Midbrain (tissue), 1 donor: ENCODE data around the gene CHRNA9.

Experiments used
- DNase-seq: peaks from one replicate; lab custom pipeline; 2025; lab: John Stamatoyannopoulos, UW

CHRNA9 gene

GRCh38 chr4:40309250-40309774 lies 25.8 kb upstream of the CHRNA9 start:
- no peak for DNase-seq

GRCh38 chr4:40310225-40310624 lies 24.9 kb upstream of the CHRNA9 start:
- no peak for DNase-seq

- no peak for DNase-seq
Observed at GRCh38 chr4:40311811-40312346, 23.3 kb upstream of the CHRNA9 start.

- DNase-seq: no peak
Observed at GRCh38 chr4:40314951-40315350, 20.2 kb upstream of the CHRNA9 start.

GRCh38 chr4:40316333-40316781 lies 18.8 kb upstream of the CHRNA9 start:
- no peak for DNase-seq

GRCh38 chr4:40316782-40317635 lies 18.1 kb upstream of the CHRNA9 start:
- no peak for DNase-seq

- DNase-seq: no peak
Observed at GRCh38 chr4:40317916-40318658, 17.0 kb upstream of the CHRNA9 start.

- DNase-seq: no peak
Observed at GRCh38 chr4:40321574-40322275, 13.4 kb upstream of the CHRNA9 start.

GRCh38 chr4:40322811-40323210 lies 12.3 kb upstream of the CHRNA9 start:
- DNase-seq: no peak

GRCh38 chr4:40323866-40324265 lies 11.3 kb upstream of the CHRNA9 start:
- DNase-seq: no peak

GRCh38 chr4:40325406-40326019 lies 9.6 kb upstream of the CHRNA9 start:
- DNase-seq: peak; percentile 40

GRCh38 chr4:40327340-40327739 lies 7.8 kb upstream of the CHRNA9 start:
- DNase-seq: peak; percentile 34

- DNase-seq: no peak
Observed at GRCh38 chr4:40328383-40328782, 6.8 kb upstream of the CHRNA9 start.

- DNase-seq: no peak
Observed at GRCh38 chr4:40329805-40330204, 5.3 kb upstream of the CHRNA9 start.

- no peak for DNase-seq
Observed at GRCh38 chr4:40330536-40330935, 4.6 kb upstream of the CHRNA9 start.

- DNase-seq: no peak
Observed at GRCh38 chr4:40331101-40331745, 3.9 kb upstream of the CHRNA9 start.

GRCh38 chr4:40331961-40332360 lies 3.2 kb upstream of the CHRNA9 start:
- no peak for DNase-seq

GRCh38 chr4:40333921-40334352 lies 1.2 kb upstream of the CHRNA9 start:
- no peak for DNase-seq

- DNase-seq: no peak
Observed at GRCh38 chr4:40335525-40335894, 377 bp downstream of the CHRNA9 start.

- DNase-seq: no peak
Observed at GRCh38 chr4:40337051-40337450, 1.9 kb downstream of the CHRNA9 start.

GRCh38 chr4:40337523-40337922 lies 2.4 kb downstream of the CHRNA9 start:
- no peak for DNase-seq
